HG02763 (cell line): ENCODE measurements around the gene MCCD1.

Source experiments
- ATAC-seq: cut with Tn5 transposase; IDR thresholded peaks from one replicate; pipeline ENCODE4 v1.9.1; 2021; ENCODE audit warnings: mild to moderate bottlenecking, moderate library complexity; ENCODE audit not compliant: unreplicated experiment

The MCCD1 gene

GRCh38 chr6:31510007-31510406 is 18.8 kb upstream of the MCCD1 start:
- no peak for ATAC-seq

DNA sequence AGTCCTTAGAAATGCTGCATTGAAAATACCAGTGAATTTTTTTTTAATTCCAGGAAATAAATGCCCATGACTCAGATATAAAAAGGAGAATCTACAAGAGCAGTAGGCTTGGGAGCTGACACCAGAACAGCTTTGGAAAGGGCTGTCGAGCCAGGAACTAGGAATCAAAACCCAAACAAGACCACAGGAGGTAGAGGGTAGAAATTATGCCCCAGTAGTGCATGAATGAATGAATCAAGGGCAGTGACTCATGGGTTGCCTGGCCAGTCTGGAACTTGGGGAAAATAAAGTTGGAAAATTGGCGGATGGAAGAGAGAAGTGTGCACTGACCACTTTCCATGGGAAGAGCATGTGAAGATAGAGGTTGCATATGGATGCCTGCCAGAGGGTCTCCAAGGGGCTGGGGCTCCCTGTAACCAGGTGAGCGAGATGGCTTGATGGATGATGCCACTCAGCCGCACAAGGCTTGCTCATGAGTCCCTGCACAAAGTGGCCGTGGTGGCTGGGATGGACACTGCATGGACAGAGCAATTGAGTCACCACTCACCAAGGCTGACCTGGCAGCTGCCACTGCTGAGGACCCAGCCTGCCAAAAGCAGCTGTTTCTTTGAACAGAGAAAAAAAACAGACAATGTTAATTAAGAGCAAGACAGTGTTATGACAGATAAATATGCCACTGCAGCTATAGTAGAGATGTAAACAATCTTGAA is 15.2 kb upstream of the MCCD1 start:
- no peak for ATAC-seq

GRCh38 chr6:31521835-31522234 is 6.9 kb upstream of the MCCD1 start:
- no peak for ATAC-seq

- ATAC-seq, result no peak
Observed at GRCh38 chr6:31525553-31525931, 3.2 kb upstream of the MCCD1 start.

- ATAC-seq, result no peak
Observed at GRCh38 chr6:31525932-31526591, 2.7 kb upstream of the MCCD1 start.

DNA sequence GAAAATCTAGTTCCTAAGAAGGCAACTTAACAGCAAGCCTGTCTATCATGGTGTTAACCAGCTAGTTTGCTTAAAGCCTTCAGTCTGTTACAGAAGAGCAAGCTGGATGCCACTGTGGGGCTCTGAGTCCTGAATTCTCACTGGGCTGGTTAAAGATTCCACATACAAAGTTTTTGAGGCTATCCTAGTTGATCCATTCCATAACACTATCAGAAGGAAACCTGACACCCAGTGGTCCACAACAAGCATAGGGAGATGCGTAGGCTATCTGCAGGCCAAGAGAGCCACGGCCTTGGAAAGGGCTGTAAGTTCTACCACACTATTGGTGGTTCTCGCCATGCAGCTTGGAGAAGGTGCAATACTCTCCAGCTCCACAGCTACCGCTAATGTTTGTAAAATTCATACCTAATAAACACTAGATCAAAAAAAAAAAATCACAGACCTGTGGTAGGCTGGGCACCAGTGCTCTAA is 420 bp upstream of the MCCD1 start:
- no peak for ATAC-seq

GRCh38 chr6:31529329-31530150 is 778 bp downstream of the MCCD1 start:
- ATAC-seq, result no peak

DNA sequence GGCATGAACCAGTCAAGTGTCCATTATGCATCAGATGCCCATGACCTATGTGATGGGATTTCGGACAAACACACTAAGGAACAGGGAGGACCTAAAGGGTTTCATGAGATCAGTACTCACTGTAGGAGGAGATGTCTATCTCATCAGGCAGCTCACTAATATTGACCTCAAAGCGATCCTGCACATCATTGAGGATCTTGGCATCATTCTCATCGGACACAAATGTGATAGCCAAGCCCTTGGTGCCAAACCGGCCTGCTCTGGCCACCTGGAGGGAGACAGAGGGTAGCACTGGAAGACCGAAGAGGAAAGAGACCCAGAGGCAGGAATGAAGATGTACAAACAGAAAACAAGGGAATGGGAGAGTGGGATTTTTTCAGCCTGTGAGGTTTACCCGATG is 1.9 kb downstream of the MCCD1 start:
- no peak for ATAC-seq

DNA sequence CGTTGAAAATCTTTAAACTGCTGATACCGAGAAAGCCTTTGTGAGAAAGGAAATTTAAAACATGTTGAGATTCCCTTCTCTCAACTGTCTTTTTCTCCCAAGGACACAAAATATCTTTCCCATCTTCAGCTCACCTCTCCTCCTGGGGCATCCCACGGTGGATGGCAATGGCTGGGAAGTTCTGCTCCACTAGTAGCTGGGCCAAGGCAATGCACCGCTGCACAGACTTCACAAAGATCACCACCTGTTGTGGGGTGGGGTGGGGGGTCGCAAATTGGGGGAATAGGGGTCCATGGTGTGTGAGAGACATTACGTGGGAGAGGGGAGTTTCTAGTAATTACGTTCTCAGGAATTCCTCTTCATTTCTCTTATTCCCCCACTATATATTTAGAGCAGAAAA is 2.4 kb downstream of the MCCD1 start:
- no peak for ATAC-seq

DNA sequence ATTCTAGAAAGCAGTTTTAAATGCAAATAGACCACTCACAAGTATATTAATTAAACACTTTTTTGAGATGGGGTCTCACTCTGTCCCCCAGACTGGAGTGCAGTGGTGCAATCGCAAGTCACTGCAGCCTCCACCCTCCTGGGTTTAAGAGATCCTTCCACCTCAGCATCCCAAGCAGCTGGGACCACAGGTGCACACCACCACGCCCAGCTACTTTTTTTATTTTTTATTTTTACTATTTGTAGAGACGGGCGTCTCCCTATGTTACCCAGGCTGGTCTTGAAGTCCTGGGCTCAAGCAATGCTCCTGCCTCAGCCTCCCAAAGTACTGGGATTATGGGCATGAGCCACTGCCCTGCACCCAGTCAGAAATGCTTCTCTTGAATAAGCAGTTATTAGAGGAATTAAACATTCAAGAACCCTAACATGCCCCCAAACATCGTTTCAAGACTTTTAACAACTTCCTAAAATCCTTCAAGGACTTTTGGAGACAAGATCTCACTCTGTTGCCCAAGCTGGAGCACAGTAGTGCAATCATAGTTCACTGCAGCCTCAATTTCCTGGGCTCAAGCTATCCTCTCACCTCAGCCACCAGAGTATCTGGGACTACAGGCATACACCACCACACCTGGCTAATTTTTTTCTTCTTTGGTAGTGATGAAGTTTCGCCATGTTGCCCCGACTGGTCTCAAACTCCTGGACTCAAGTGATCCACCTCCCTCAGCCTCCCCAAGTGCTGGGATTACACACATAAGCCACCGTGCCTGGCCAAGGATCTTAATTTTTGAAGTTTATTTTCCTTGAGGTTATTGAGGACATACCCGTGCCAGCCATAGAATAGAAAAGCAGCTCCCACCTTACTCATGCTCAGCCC is 3.2 kb downstream of the MCCD1 start:
- ATAC-seq, result no peak

GRCh38 chr6:31532644-31533454 is 4.1 kb downstream of the MCCD1 start:
- no peak for ATAC-seq

DNA sequence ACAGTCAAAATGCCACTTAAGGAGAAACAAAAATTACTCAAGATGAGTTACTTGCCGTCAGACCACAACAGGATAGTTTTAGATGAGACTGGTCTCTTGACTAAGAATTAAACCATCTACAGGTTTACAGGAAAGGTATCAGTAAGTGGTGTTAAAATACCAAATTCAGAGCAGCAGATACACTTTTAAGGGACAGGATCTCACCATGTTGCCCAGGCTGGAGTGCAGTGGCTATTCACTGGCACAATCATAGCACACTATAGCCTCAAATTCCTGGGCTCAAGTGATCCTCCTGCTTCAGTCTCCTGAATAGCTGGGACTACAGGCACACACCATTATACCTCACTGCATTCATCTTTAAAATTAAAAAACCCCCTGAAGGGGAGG is 4.7 kb downstream of the MCCD1 start:
- ATAC-seq, result no peak

DNA sequence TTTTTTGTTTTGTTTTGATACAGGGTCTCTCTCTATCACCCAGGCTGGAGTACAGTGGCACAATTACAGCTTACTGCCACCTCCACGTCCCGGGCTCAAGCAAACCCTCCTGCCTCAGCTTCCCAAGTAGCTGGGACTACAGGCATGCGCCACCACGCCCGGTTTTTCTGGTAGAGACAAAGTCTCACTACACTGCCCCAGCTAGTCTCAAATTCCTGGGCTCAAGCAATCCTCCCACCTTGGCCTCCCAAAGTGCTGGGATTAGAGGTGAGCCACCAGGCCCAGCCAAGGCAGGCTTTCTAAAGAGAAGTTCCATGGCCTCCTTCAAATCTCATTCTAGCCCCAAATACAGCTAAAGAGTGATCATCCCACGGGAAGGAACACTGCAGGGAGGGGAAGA is 5.2 kb downstream of the MCCD1 start:
- ATAC-seq, result no peak

DNA sequence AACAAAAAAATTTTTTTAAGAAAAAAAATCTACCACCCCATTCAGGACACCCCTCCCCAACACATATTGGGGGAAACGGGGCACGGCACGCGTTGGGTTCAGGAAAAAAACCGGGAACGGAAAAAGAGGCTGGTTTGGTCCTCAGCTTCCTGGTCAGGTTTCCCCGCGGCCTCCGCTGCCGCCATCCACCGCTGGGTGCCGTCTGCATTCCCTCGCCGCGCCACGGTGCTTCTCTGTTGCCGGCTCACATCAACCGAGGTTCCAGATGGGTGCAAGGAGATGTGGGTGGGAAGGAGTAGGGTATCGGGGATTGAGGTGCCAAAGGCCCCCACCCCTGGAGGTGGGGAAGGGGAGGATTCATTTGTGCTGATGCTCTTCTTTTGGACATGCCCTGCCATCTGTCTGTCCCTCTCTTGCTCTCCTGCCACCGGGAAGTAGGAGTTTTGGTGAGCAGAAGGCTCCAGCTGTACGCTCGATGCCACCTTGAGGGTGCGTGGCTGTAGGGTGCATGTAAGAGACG is 5.8 kb downstream of the MCCD1 start:
- ATAC-seq, result no peak

- ATAC-seq, result no peak
Observed at GRCh38 chr6:31535538-31536324, 7.0 kb downstream of the MCCD1 start.

DNA sequence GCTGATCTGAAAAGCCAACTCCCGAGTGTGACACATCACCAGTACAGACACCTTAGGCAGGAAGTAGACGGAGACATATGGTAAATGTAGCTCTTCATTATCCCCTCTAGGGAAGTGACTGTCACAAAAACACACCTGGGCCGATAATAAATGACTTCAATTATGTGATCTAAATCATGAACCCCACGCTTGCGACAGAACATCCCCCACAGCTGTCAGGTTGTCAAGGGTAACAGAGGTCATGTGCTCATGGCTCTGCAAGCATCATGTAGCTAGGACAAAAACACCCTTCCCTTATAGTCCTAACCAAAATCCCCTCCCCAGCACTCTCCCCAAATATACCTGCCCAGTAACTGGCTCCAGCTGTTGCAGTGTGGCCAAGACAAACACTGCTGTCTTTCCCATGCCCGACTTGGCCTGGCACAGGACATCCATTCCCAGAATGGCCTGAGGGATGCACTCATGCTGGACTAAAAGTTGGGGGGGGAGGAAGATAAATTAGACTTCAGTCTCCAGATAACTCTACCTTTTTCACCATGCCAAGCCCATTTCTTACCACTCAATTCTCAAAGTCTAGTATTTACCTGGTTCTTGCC is 10.1 kb downstream of the MCCD1 start:
- ATAC-seq, result no peak

DNA sequence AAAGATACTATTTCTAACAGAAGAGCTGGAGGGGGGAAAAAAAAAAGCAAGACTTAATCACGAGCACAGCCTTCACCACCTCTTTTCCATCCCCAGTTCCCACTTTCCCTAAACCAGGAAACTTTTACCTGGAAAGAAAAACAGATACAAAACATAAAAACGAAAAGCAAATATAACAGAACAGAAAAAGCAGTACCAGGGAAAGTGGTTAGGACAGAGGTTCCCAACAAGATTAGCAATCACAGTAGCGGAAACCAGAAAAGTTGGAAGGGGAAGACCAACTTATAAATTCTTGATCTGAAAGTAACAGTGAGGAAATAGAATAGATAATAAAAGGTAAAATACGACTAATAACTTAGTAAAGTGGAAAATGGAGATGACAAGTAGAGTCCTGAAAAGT is 11.9 kb downstream of the MCCD1 start:
- no peak for ATAC-seq

- ATAC-seq, result no peak
Observed at GRCh38 chr6:31541059-31541657, 12.4 kb downstream of the MCCD1 start.
